ENCODE results near the gene RBP2. TPM values are rescaled to one million over a fixed set of nuclear protein-coding genes. Genes with fewer than 3 reads are reported as not detected.

The RBP2 gene
- total and polyA plus RNA-seq, 10 of the 15 experiments (the other 5 are each of a cell fraction or from before 2014, with no cell fraction given) = not detected

GRCh38 chr3:139434764-139435307 is 41.5 kb downstream of the RBP2 start:
- intact Hi-C loops (cut with micrococcal nuclease; ENCODE audit: unreplicated experiment) (no loop called here), in situ Hi-C loops (cut with MboI) (loop anchor here (25.0 kb wide), 1 partner anchor 1427 kb away; no protein-coding TSS in a partner anchor)
- CTCF ChIA-PET = interaction anchor here (1.2 kb wide), 1 partner anchor 12 kb away, joined by 3 read pairs; no protein-coding TSS in a partner anchor
- Histone ChIP-seq H3K4me2 (ENCODE audit: control insufficient read depth, insufficient read depth) (no peak overlapping the region), H3K27ac (ENCODE audit: control insufficient read depth, insufficient read depth) (no peak overlapping the region), H3K9me3 (replicated peaks; ENCODE audit: control insufficient read depth, insufficient read depth, low read length) (no peaks in the 10 kb centered on the region), H3K79me2 (ENCODE audit: control insufficient read depth, insufficient read depth, low read length) (no peaks in the 10 kb centered on the region), H3K4me3 (no peak overlapping the region), H3K27me3 (replicated peaks in 1 of 2; ENCODE audit: control insufficient read depth in 2 of 2, insufficient read depth in 2 of 2, low read length in 1 of 2) (no peaks in the 10 kb centered on the region), H3K9ac (ENCODE audit: control insufficient read depth, insufficient read depth, low read length) (no peak overlapping the region), H4K20me1 (ENCODE audit: control insufficient read depth, insufficient read depth) (no peaks in the 10 kb centered on the region), H3K4me1 (ENCODE audit: control insufficient read depth, insufficient read depth, low read length) (no peaks in the 10 kb centered on the region), H2AFZ (ENCODE audit: control insufficient read depth, low read depth, low read length) (no peak overlapping the region), H3K36me3 (ENCODE audit: control insufficient read depth in 2 of 2, insufficient read depth in 2 of 2, low read length in 1 of 2) (no peaks in the 10 kb centered on the region)
- 61% methylated on average over 6 of the region's 6 CpGs for WGBS (ENCODE audit: insufficient coverage, insufficient replicate concordance, low lambda C conversion rate, missing lambda C conversion rate)
- FAIRE-seq (no peak), DNase-seq (ENCODE audit: low read depth, low spot score) (no peak), ATAC-seq (no peak)
- TF ChIP-seq POLR2A (IDR thresholded peaks at IDR 0.05; ENCODE audit: low read depth, low read length) (no peak), CREM (IDR thresholded peaks at IDR 0.05; ENCODE audit: low read depth) (no peak), TCF12 (IDR thresholded peaks at IDR 0.05; ENCODE audit: low read depth, low read length) (no peak), HSF1 (IDR thresholded peaks at IDR 0.05; ENCODE audit: low read depth, low read length) (no peak), MTA2 (IDR thresholded peaks at IDR 0.05; ENCODE audit: low read depth) (no peak), KAT2A (conservative IDR thresholded peaks at IDR 0.05; ENCODE audit: control insufficient read depth, low read depth, low read length) (no peak), RUNX3 (IDR thresholded peaks at IDR 0.05; ENCODE audit: low read length) (no peak), CEBPB (IDR thresholded peaks at IDR 0.05; ENCODE audit: borderline replicate concordance in 1 of 2, low read depth in 2 of 2, low read length in 2 of 2) (no peak), IRF5 (IDR thresholded peaks at IDR 0.05; ENCODE audit: borderline replicate concordance) (no peak), STAT3 (IDR thresholded peaks at IDR 0.05; ENCODE audit: low read depth, low read length) (no peak), ZNF24 (IDR thresholded peaks at IDR 0.05) (no peak), CHD2 (IDR thresholded peaks at IDR 0.05; ENCODE audit: borderline replicate concordance, low read depth, low read length) (no peak), ZBED1 (IDR thresholded peaks at IDR 0.05; ENCODE audit: borderline replicate concordance) (no peak), ZNF274 (IDR thresholded peaks at IDR 0.05; ENCODE audit: insufficient read depth, insufficient read length) (no peak), PBX3 (IDR thresholded peaks at IDR 0.05; ENCODE audit: insufficient replicate concordance, low read depth, low read length) (no peak), SREBF2 (IDR thresholded peaks at IDR 0.05; ENCODE audit: low read length) (no peak), MYC (IDR thresholded peaks at IDR 0.05; ENCODE audit: insufficient read depth, insufficient read length, insufficient replicate concordance, low read length, severe bottlenecking) (no peak), MEF2A (IDR thresholded peaks at IDR 0.05; ENCODE audit: insufficient read depth, low read depth, low read length) (no peak), NBN (IDR thresholded peaks at IDR 0.05) (no peak)
- POLR2A ChIA-PET = no interaction called here
- RAD21 ChIA-PET (ENCODE audit: unreplicated experiment) = no interaction called here
- BruUV-seq (replicated peaks) = no TSS peak
- SMC1A ChIA-PET (ENCODE audit: uncharacterized antibody, unreplicated experiment) = interaction anchor here (1.2 kb wide), 1 partner anchor 22 kb away, joined by 4 read pairs; no protein-coding TSS in a partner anchor

Data from GM12878 (cell line).